Spleen (tissue), 7 donors: ENCODE results near the gene PLVAP.

Experiments
- CTCF ChIP-seq, 11 experiments: fragments of 200-600 bp in 7 of 11; fragments of 450-650 bp in 4 of 11; sonication (generic) in 4 of 11; IDR thresholded peaks in 8 of 11; conservative IDR thresholded peaks in 3 of 11; 1 replicate in 7 of 11; 2 replicates in 4 of 11; pipeline versions ENCODE4 v1.4.0 to v1.8.0; 2016 to 2021; ENCODE audit warnings: antibody characterized with exemption in 11 of 11, inconsistent platforms in 4 of 11, mild to moderate bottlenecking in 1 of 11
- POLR2A ChIP-seq, 3 donors: fragments of 450-650 bp; IDR thresholded peaks; one replicate each; pipeline ENCODE4 v1.5.1; 2017; ENCODE audit warnings: antibody characterized with exemption in 3 of 3, mild to moderate bottlenecking in 1 of 3
- donor health status: DM: no; HTN: no; CAD: no; lungs with moderate emphysema.
- donor health status: DM: no; HTN: no; CAD: no.
- donor health status: DM: no; HTN: no; CAD: no.

- TF ChIP-seq POLR2A (IDR thresholded peaks at IDR 0.05) = no peak
- TF ChIP-seq CTCF (IDR thresholded peaks at IDR 0.05 in 8 of 11, conservative IDR thresholded peaks at IDR 0.05 in 3 of 11) = no peak
These were observed 44.8 kb downstream of the PLVAP start for GRCh38 chr19:17332360-17332676.
